HG02981 (cell line): ENCODE data around the gene BCAS3.
"Not testable (repeated sequence)": the region's sequence is repeated elsewhere in the genome, so short reads cannot be mapped to it uniquely, and the experiment has no call there.

ENCODE experiments used
- ATAC-seq: cut with Tn5 transposase; IDR thresholded peaks from one replicate; pipeline ENCODE4 v1.9.1; 2021; ENCODE audit warnings: mild to moderate bottlenecking, moderate library complexity; ENCODE audit not compliant: unreplicated experiment

BCAS3 gene

GRCh38 chr17:60677308-60678117 lies at the start of gene BCAS3:
Gene BCAS3, plus strand, starts transcription at chr17:60677851.
- peak; percentile 97 for ATAC-seq

GRCh38 chr17:60628252-60628889 lies 49.3 kb upstream of the BCAS3 start:
- ATAC-seq = no peak

- no peak for ATAC-seq
Observed at GRCh38 chr17:60629120-60629519, 48.5 kb upstream of the BCAS3 start.

GRCh38 chr17:60630352-60630751 lies 47.3 kb upstream of the BCAS3 start:
- no peak for ATAC-seq

- ATAC-seq = no peak
Observed at GRCh38 chr17:60631119-60631518, 46.5 kb upstream of the BCAS3 start.

GRCh38 chr17:60637683-60638082 lies 40.0 kb upstream of the BCAS3 start:
- ATAC-seq = no peak

GRCh38 chr17:60639019-60639330 lies 38.7 kb upstream of the BCAS3 start:
- ATAC-seq = no peak

- ATAC-seq = no peak
Observed at GRCh38 chr17:60640503-60640902, 37.1 kb upstream of the BCAS3 start.

- ATAC-seq = no peak
Observed at GRCh38 chr17:60641126-60641525, 36.5 kb upstream of the BCAS3 start.

GRCh38 chr17:60641810-60642220 lies 35.8 kb upstream of the BCAS3 start:
- ATAC-seq = no peak

- no peak for ATAC-seq
Observed at GRCh38 chr17:60645918-60646523, 31.6 kb upstream of the BCAS3 start.

- ATAC-seq = no peak
Observed at GRCh38 chr17:60646701-60647100, 30.9 kb upstream of the BCAS3 start.

GRCh38 chr17:60647705-60648104 lies 29.9 kb upstream of the BCAS3 start:
- no peak for ATAC-seq

- peak; percentile 91 for ATAC-seq
Observed at GRCh38 chr17:60652454-60653247, 25.0 kb upstream of the BCAS3 start.

GRCh38 chr17:60653569-60653968 lies 24.1 kb upstream of the BCAS3 start:
- ATAC-seq = no peak

- ATAC-seq = no peak
Observed at GRCh38 chr17:60656499-60656898, 21.2 kb upstream of the BCAS3 start.

- ATAC-seq = no peak
Observed at GRCh38 chr17:60659156-60659555, 18.5 kb upstream of the BCAS3 start.

- ATAC-seq = no peak
Observed at GRCh38 chr17:60661489-60661888, 16.2 kb upstream of the BCAS3 start.

GRCh38 chr17:60664022-60664421 lies 13.6 kb upstream of the BCAS3 start:
- no peak for ATAC-seq

- no peak for ATAC-seq
Observed at GRCh38 chr17:60665602-60666001, 12.0 kb upstream of the BCAS3 start.

GRCh38 chr17:60668741-60669140 lies 8.9 kb upstream of the BCAS3 start:
- ATAC-seq = not testable (repeated sequence)
